ENCODE results near the gene GHR.

Gene GHR

DNA sequence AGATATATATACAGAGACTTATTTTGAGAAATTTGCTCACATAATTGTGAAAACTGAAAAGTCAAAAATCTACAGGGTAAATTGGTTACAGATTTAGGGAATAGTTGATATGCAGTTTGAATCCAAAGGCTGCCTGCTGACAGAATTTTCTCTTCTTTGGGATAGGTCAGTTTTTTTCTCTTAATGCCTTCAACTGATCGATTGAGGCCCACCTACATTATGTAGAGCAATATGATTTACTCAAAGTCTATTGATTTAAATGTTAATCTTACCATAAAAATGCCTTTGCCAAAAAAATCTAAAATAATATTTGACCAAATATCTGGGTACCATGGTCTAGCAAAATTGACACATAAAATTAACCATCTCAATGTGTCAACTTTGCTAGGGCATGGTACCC lies 3.9 kb upstream of the GHR start:
- TF ChIP-seq, protein P1, sequence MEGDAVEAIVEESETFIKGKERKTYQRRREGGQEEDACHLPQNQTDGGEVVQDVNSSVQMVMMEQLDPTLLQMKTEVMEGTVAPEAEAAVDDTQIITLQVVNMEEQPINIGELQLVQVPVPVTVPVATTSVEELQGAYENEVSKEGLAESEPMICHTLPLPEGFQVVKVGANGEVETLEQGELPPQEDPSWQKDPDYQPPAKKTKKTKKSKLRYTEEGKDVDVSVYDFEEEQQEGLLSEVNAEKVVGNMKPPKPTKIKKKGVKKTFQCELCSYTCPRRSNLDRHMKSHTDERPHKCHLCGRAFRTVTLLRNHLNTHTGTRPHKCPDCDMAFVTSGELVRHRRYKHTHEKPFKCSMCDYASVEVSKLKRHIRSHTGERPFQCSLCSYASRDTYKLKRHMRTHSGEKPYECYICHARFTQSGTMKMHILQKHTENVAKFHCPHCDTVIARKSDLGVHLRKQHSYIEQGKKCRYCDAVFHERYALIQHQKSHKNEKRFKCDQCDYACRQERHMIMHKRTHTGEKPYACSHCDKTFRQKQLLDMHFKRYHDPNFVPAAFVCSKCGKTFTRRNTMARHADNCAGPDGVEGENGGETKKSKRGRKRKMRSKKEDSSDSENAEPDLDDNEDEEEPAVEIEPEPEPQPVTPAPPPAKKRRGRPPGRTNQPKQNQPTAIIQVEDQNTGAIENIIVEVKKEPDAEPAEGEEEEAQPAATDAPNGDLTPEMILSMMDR (conservative IDR thresholded peaks at IDR 0.05; ENCODE audit: low read depth), result no peak
- no peak for DNase-seq (ENCODE audit: low spot score)
- ChIA-PET CTCF (no interaction called here), POLR2A (ENCODE audit: low non-redundant PET) (no interaction called here)
- H3K27ac ChIP-seq, result no peak overlapping the region

DNA sequence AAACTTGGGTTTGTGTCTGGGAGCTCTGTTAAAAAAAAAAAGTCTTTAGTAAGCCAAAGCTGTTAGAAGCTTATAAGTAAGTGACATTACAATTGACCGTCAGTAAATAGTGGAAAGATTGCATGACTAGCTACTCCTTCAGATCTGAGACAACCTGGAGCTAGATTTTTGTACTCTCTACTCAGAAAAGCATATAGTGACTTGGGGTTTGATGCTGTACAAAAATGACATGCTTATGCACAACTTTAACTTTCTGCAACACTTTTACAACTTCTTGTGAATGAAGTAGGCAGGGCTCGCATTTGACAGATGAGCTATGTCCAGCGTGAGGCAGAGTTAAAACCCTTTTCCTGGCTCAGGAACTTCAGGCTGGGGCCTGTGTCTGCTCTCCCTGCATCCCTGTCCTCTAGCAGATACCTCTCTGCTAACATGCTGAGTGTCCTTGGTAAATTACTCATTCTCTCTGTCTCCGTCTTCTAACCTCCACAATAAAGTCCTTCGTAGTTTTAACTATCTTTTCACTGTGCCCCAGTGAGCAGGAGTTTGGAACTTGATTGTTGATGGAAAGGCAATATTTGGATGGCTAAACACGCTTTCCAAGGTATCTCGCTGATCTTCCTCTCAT lies 471 bp upstream of the GHR start:
- DNase-seq (ENCODE audit: low spot score), result no peak
- ChIA-PET POLR2A (ENCODE audit: low non-redundant PET) (no interaction called here), CTCF (interaction anchor here (0.6 to 2.2 kb wide), 7 partner anchors 14 to 467 kb away, joined by 3 to 12 read pairs (median 4); no protein-coding TSS in a partner anchor)
- TF ChIP-seq, protein P1 (conservative IDR thresholded peaks at IDR 0.05; ENCODE audit: low read depth), result no peak
- H3K27ac ChIP-seq, result no peak overlapping the region

DNA sequence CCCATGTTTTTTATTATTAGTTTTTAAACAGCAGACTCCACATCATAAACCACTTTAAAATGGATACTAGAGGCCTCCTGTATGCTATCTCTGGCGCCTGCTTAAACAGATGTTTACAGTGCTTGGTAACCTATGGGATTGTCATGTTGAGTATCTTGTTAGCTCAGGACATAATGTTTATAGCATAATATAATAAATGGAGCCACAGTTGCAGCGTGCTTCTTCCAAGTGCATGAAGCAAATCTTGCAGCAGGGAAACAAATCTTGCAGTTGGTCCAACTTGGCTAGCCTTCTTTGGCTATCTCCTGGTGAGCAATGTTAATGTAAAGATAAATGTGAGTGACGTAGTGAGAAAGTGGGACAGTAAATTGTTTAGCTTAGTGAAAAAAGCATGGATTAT lies 2.8 kb downstream of the GHR start:
- TF ChIP-seq, protein P1 (conservative IDR thresholded peaks at IDR 0.05; ENCODE audit: low read depth), result no peak
- POLR2A ChIA-PET (ENCODE audit: low non-redundant PET), result no interaction called here
- CTCF ChIA-PET, result no interaction called here
- H3K27ac ChIP-seq, result no peak overlapping the region
- no peak for DNase-seq (ENCODE audit: low spot score)

DNA sequence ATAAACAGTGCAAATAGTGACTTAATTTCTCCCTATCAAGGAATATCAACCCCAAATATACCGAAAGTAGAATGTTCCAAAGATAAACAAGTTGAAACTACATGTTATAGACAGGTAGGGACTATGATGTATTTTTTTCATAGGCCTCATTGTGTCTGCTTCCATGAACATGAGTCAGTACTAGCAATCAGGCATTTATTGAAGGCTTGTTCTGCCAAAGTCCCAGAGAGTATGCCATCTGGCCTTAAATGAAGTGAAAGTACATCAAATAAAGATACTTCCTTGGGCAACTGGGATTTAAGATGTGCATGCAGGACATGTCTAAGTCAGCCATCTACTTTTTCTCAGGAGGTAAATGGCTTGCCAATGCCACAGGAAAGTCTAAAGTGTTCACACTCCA lies 6.5 kb downstream of the GHR start:
- no peak for DNase-seq (ENCODE audit: low spot score)
- POLR2A ChIA-PET (ENCODE audit: low non-redundant PET), result no interaction called here
- CTCF ChIA-PET, result no interaction called here

DNA sequence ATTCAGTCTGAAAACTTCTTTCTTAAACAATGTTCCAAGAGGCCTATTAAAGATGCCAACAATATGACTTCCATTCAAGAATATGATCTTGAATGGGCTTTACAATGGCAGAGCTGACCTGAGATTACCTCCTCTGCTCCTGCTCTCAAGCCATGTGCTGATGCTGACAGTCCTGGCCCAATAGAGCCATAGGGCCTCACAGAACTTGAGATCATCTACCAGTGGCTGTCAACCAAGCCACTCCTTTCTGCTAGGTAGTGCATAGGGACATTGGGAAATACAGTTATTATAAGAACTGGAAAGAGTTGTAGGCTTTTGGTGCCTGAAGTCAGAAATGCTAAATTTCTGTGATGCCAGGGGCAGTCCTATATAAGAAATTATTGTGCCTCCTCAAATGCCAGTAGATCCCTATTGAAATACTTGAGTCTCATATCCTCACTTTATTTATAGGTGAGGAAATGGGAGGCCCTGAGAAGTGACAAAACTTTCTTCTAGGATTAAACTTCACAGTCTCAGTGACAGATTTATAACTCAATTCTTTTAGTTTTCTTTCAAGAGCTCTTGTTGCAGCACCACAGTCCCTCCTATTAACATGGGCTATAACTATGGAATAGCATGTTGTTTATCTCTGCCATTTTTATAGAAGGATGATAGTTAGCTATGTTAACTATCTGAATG lies 10.9 kb downstream of the GHR start:
- CTCF ChIA-PET, result interaction anchor here (0.7 kb wide), 1 partner anchor 80 kb away, joined by 4 read pairs; no protein-coding TSS in a partner anchor
- POLR2A ChIA-PET (ENCODE audit: low non-redundant PET), result no interaction called here

More for the DNA sequence above, 6.5 kb downstream of the GHR start:
- H3K27ac ChIP-seq, result no peak overlapping the region
- TF ChIP-seq, protein P1 (conservative IDR thresholded peaks at IDR 0.05; ENCODE audit: low read depth), result no peak

DNA sequence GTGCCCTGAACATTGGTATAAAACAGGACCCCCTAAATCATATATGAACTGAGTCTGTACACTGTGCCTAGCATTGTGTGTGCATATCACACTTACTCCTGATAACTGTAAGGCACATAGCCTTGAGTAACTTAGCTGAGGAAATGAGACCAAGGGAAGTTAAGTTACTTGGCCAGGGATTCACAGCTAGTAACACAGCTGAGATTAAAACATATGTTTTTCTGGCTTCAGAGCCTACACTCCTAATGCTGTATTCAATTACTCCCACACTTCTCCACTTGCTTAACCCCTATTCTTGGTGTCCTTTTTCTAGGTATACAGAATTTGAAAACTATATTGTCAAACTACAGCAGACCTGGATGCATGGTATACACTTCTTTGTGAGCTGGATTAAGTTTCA lies 12.8 kb downstream of the GHR start:
- H3K27ac ChIP-seq, result no peak overlapping the region
- no peak for DNase-seq (ENCODE audit: low spot score)
- POLR2A ChIA-PET (ENCODE audit: low non-redundant PET), result no interaction called here
- CTCF ChIA-PET, result interaction anchor here (1.2 kb wide), 1 partner anchor 13 kb away, joined by 4 read pairs; no protein-coding TSS in a partner anchor
- TF ChIP-seq, protein P1 (conservative IDR thresholded peaks at IDR 0.05; ENCODE audit: low read depth), result no peak

More for the DNA sequence above, 10.9 kb downstream of the GHR start:
- TF ChIP-seq, protein P1 (conservative IDR thresholded peaks at IDR 0.05; ENCODE audit: low read depth), result no peak
- H3K27ac ChIP-seq, result no peak overlapping the region
- no peak for DNase-seq (ENCODE audit: low spot score)
